AG09319 (cell line): Measurements from ENCODE around the gene CENPO.

Experiments used
- DNase-seq: peaks from one replicate; pipeline ENCODE4 v3.0.0-alpha.2; 2010; ENCODE audit warnings: low read depth; ENCODE audit errors: extremely low read depth
- CTCF ChIP-seq: IDR thresholded peaks from 2 replicates; pipeline ENCODE4 v1.5.1; 2011; ENCODE audit warnings: low read depth, mild to moderate bottlenecking, inconsistent platforms, low read length, moderate library complexity

Gene CENPO

GRCh38 chr2:24806661-24807036 is 13.4 kb downstream of the CENPO start:
- TF ChIP-seq CTCF: no peak
- DNase-seq: no peak

- no peak for TF ChIP-seq CTCF
Measured at GRCh38 chr2:24809316-24810007, 16.2 kb downstream of the CENPO start.

GRCh38 chr2:24813691-24814137 is 20.5 kb downstream of the CENPO start:
- DNase-seq: no peak
- no peak for TF ChIP-seq CTCF

More at GRCh38 chr2:24809316-24810007, 16.2 kb downstream of the CENPO start:
- no peak for DNase-seq

GRCh38 chr2:24814516-24814915 is 21.3 kb downstream of the CENPO start:
- DNase-seq: no peak
- no peak for TF ChIP-seq CTCF

- no peak for TF ChIP-seq CTCF
- no peak for DNase-seq
Measured at GRCh38 chr2:24815171-24815570, 21.9 kb downstream of the CENPO start.

- no peak for DNase-seq
- TF ChIP-seq CTCF: no peak
Measured at GRCh38 chr2:24816404-24816803, 23.2 kb downstream of the CENPO start.

- no peak for DNase-seq
Measured at GRCh38 chr2:24816884-24817283, 23.7 kb downstream of the CENPO start.

More at GRCh38 chr2:24816884-24817283, 23.7 kb downstream of the CENPO start:
- TF ChIP-seq CTCF: no peak
